Measurements from ENCODE around the gene SELENOF.

GRCh38 chr1:86939406-86939805 is 25.5 kb upstream of the SELENOF start:
- TF ChIP-seq CTCF (IDR thresholded peaks at IDR 0.05): no peak
- TF ChIP-seq JUNB (IDR thresholded peaks at IDR 0.05): no peak
- no peak for TF ChIP-seq PHF8 (IDR thresholded peaks at IDR 0.05; ENCODE audit: borderline replicate concordance, low read depth)
- TF ChIP-seq MYC (IDR thresholded peaks at IDR 0.05; ENCODE audit: borderline replicate concordance, low read length): no peak
- no peak for TF ChIP-seq EP300 (IDR thresholded peaks at IDR 0.05)

All from A549 (cell line).